ENCODE measurements around the gene JUP. TPM values are rescaled to one million over a fixed set of nuclear protein-coding genes. Genes with fewer than 3 reads are reported as not detected.

Gene JUP
- total RNA-seq, 1 experiment from 2014 or later, result 132 TPM

DNA sequence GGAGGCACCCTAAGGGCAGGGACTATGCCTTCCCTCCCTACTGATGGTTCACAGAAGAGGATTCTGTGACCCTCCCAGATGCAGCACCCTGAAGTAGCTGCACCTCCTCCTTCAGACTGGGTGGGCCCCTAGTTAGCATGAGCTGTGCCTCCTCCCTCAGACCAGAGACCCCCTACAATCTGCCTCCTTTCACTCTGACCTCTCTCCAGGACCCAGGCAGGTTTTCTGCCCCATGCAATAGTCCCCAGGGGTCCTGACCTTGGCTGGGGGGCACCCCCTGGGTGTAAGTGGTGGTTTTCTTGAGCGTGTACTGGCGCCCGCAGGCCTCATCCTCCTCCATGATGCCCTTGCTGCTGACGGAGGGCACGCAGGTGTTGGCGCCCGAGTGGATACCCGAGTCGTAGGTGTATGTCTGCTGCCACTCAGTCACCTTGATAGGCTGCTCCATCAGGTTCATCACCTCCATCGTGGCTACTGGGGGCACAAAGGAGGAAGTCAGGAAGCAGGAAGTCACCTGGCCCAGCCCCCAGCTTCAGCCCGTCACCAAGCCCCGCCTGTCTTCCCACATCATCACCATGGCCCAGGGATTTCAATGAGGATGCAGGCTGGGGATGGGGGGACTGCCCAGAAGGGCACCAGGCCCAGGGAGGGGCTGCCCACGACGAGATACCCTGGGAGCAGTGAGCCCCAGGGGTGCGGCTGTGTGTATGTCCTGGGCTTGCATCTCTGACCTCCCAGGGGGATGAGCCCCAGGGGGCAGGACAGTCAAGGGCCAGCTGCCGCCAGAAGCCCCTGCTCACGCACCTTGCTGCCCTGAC lies 14.9 kb downstream of the JUP start:
- Histone ChIP-seq H3K4me1 (ENCODE audit: insufficient read depth, low read length) (peaks cover 40% of the 10 kb centered on the region), H3K36me3 (ENCODE audit: low read depth, low read length) (peaks cover 22% of the 10 kb centered on the region), H3K9ac (ENCODE audit: low read length) (peak overlapping the region; percentile 77; the same call in 1 of the 2 replicates), H3K27me3 (ENCODE audit: low read length) (no peaks in the 10 kb centered on the region), H2AFZ (ENCODE audit: low read length) (no peak overlapping the region), H3K27ac (ENCODE audit: low read length) (peak overlapping the region; percentile 93), H3K9me3 (ENCODE audit: low read length) (no peaks in the 10 kb centered on the region), H3K79me2 (ENCODE audit: low read length) (peaks cover 40% of the 10 kb centered on the region), H3K9me2 (replicated peaks; ENCODE audit: low read length) (no peaks in the 10 kb centered on the region), H3K4me2 (ENCODE audit: low read length) (peak overlapping the region; percentile 80; the same call in 1 of the 2 replicates), H3F3A (ENCODE audit: low read length, unreplicated experiment) (peaks cover 6% of the 10 kb centered on the region), H4K20me1 (ENCODE audit: low read length) (no peaks in the 10 kb centered on the region), H3K4me3 (ENCODE audit: low read length) (no peak overlapping the region)
- DNase-seq (no peak), ATAC-seq (no peak)
- ChIA-PET POLR2A (ENCODE audit: unreplicated experiment) (no interaction called here), CTCF (no interaction called here)
- intact Hi-C loops (cut with micrococcal nuclease), result loop anchor here (2.0 kb wide), 1 partner anchor 29 kb away; no protein-coding TSS in a partner anchor
- TF ChIP-seq, protein P1, sequence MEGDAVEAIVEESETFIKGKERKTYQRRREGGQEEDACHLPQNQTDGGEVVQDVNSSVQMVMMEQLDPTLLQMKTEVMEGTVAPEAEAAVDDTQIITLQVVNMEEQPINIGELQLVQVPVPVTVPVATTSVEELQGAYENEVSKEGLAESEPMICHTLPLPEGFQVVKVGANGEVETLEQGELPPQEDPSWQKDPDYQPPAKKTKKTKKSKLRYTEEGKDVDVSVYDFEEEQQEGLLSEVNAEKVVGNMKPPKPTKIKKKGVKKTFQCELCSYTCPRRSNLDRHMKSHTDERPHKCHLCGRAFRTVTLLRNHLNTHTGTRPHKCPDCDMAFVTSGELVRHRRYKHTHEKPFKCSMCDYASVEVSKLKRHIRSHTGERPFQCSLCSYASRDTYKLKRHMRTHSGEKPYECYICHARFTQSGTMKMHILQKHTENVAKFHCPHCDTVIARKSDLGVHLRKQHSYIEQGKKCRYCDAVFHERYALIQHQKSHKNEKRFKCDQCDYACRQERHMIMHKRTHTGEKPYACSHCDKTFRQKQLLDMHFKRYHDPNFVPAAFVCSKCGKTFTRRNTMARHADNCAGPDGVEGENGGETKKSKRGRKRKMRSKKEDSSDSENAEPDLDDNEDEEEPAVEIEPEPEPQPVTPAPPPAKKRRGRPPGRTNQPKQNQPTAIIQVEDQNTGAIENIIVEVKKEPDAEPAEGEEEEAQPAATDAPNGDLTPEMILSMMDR (conservative IDR thresholded peaks at IDR 0.05; ENCODE audit: low read depth, low read length), result no peak
- TF ChIP-seq EZH2phosphoT487 (IDR thresholded peaks at IDR 0.05; ENCODE audit: borderline replicate concordance, low read length), result no peak
- TF ChIP-seq EZH2 (IDR thresholded peaks at IDR 0.05; ENCODE audit: low read length, unreplicated experiment), result no peak
- BruUV-seq (replicated peaks), result no TSS peak

DNA sequence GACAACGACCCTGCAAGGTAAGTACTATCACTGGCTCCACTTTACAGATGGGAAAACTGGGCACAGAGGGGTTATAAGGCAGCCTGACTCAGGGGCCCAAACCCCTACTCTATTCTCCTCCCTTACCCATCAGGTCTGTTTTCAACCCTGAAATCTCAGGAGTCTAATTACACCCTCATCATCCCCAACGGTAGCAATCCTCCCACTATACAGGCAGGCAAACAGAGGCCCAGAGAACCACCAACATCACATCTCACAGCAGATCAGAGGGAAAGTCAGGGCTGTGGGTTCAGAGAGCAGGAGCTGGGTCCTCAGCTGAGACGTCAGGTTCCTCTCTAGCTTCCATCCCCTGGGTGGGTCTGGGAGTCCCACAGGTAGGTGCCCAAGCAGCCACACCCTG lies 16.5 kb downstream of the JUP start:
- TF ChIP-seq, protein P1 (conservative IDR thresholded peaks at IDR 0.05; ENCODE audit: low read depth, low read length), result no peak
- no peak for TF ChIP-seq EZH2phosphoT487 (IDR thresholded peaks at IDR 0.05; ENCODE audit: borderline replicate concordance, low read length)
- no peak for TF ChIP-seq EZH2 (IDR thresholded peaks at IDR 0.05; ENCODE audit: low read length, unreplicated experiment)
- intact Hi-C loops (cut with micrococcal nuclease), result no loop called here
- no peak overlapping the region for H2AFZ ChIP-seq (ENCODE audit: low read length)
- no peak overlapping the region for H3K4me3 ChIP-seq (ENCODE audit: low read length)
- no peaks in the 10 kb centered on the region for H4K20me1 ChIP-seq (ENCODE audit: low read length)
- H3F3A ChIP-seq (ENCODE audit: low read length, unreplicated experiment), result peaks cover 6% of the 10 kb centered on the region
- H3K27me3 ChIP-seq (ENCODE audit: low read length), result no peaks in the 10 kb centered on the region
- H3K79me2 ChIP-seq (ENCODE audit: low read length), result peaks cover 24% of the 10 kb centered on the region
- DNase-seq, result no peak
- no peak overlapping the region for H3K9ac ChIP-seq (ENCODE audit: low read length)
- no peak for ATAC-seq
- H3K9me3 ChIP-seq (ENCODE audit: low read length), result no peaks in the 10 kb centered on the region
- no peak overlapping the region for H3K4me2 ChIP-seq (ENCODE audit: low read length)
- H3K27ac ChIP-seq (ENCODE audit: low read length), result no peak overlapping the region
- H3K9me2 ChIP-seq (replicated peaks; ENCODE audit: low read length), result no peaks in the 10 kb centered on the region
- peaks cover 25% of the 10 kb centered on the region for H3K4me1 ChIP-seq (ENCODE audit: insufficient read depth, low read length)
- H3K36me3 ChIP-seq (ENCODE audit: low read depth, low read length), result peaks cover 30% of the 10 kb centered on the region
- no TSS peak for BruUV-seq (replicated peaks)
- CTCF ChIA-PET, result no interaction called here
- POLR2A ChIA-PET (ENCODE audit: unreplicated experiment), result no interaction called here

DNA sequence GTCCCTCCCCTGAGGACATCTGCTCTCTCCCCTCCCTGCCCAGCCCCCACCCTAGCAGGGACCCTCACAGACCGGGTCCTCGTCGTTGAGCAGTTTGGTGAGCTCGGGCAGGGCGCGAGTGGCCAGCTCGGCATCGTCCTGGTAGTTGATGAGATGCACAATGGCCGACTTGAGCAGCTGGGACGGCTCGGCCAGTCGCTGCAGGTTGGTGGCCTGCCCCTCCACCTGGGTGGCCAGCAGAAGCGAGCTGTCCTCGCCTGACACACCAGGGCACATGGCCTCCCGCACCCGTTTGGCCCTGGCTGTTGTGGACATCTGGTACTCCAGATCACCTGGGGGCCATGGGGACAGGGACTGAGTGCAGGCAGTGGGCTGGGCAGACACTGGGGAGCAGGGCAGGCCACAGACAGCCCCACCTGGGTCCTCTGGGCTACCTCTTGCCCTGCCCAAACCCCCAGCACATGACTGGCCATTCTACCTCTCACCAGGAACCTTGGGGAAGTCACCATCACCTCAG lies 17.1 kb downstream of the JUP start:
- no peak overlapping the region for H3K27ac ChIP-seq (ENCODE audit: low read length)
- peaks cover 18% of the 10 kb centered on the region for H3K79me2 ChIP-seq (ENCODE audit: low read length)
- H3K4me2 ChIP-seq (ENCODE audit: low read length), result no peak overlapping the region
- no peaks in the 10 kb centered on the region for H3K9me3 ChIP-seq (ENCODE audit: low read length)
- H3K4me3 ChIP-seq (ENCODE audit: low read length), result no peak overlapping the region
- peaks cover 24% of the 10 kb centered on the region for H3K4me1 ChIP-seq (ENCODE audit: insufficient read depth, low read length)
- TF ChIP-seq EZH2 (IDR thresholded peaks at IDR 0.05; ENCODE audit: low read length, unreplicated experiment) (no peak), EZH2phosphoT487 (IDR thresholded peaks at IDR 0.05; ENCODE audit: borderline replicate concordance, low read length) (no peak)
- TF ChIP-seq, protein P1 (conservative IDR thresholded peaks at IDR 0.05; ENCODE audit: low read depth, low read length), result no peak
- no peaks in the 10 kb centered on the region for H4K20me1 ChIP-seq (ENCODE audit: low read length)
- peaks cover 35% of the 10 kb centered on the region for H3K36me3 ChIP-seq (ENCODE audit: low read depth, low read length)
- no peak overlapping the region for H2AFZ ChIP-seq (ENCODE audit: low read length)
- no peaks in the 10 kb centered on the region for H3K9me2 ChIP-seq (replicated peaks; ENCODE audit: low read length)
- no peak for DNase-seq
- peaks cover 6% of the 10 kb centered on the region for H3F3A ChIP-seq (ENCODE audit: low read length, unreplicated experiment)
- ChIA-PET POLR2A (ENCODE audit: unreplicated experiment) (no interaction called here), CTCF (no interaction called here)
- ATAC-seq, result no peak
- BruUV-seq (replicated peaks), result no TSS peak
- H3K27me3 ChIP-seq (ENCODE audit: low read length), result no peaks in the 10 kb centered on the region
- intact Hi-C loops (cut with micrococcal nuclease), result no loop called here
- H3K9ac ChIP-seq (ENCODE audit: low read length), result no peak overlapping the region
